GM10266 (cell line): ENCODE data around the gene TM4SF18.

ENCODE experiments used
- DNase-seq: peaks from one replicate; pipeline ENCODE4 v3.0.0; 2012; ENCODE audit errors: extremely low spot score
- TF ChIP-seq, protein P1 (sequence below): IDR thresholded peaks from 2 replicates; pipeline ENCODE4 v1.5.1; 2012; ENCODE audit warnings: mild to moderate bottlenecking, low read depth; ENCODE audit not compliant: control insufficient read depth, insufficient read depth; ENCODE audit errors: missing control alignments

Gene TM4SF18

GRCh38 chr3:149313542-149313941, 19.9 kb downstream of the TM4SF18 start:
- DNase-seq = no peak
- TF ChIP-seq, protein P1, sequence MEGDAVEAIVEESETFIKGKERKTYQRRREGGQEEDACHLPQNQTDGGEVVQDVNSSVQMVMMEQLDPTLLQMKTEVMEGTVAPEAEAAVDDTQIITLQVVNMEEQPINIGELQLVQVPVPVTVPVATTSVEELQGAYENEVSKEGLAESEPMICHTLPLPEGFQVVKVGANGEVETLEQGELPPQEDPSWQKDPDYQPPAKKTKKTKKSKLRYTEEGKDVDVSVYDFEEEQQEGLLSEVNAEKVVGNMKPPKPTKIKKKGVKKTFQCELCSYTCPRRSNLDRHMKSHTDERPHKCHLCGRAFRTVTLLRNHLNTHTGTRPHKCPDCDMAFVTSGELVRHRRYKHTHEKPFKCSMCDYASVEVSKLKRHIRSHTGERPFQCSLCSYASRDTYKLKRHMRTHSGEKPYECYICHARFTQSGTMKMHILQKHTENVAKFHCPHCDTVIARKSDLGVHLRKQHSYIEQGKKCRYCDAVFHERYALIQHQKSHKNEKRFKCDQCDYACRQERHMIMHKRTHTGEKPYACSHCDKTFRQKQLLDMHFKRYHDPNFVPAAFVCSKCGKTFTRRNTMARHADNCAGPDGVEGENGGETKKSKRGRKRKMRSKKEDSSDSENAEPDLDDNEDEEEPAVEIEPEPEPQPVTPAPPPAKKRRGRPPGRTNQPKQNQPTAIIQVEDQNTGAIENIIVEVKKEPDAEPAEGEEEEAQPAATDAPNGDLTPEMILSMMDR = no peak

- TF ChIP-seq, protein P1 = no peak
- DNase-seq = no peak
Measured at GRCh38 chr3:149310796-149311534, 22.5 kb downstream of the TM4SF18 start.

GRCh38 chr3:149307435-149307783, 26.0 kb downstream of the TM4SF18 start:
- no peak for DNase-seq
- TF ChIP-seq, protein P1 = no peak

GRCh38 chr3:149306751-149307434, 26.5 kb downstream of the TM4SF18 start:
- TF ChIP-seq, protein P1 = no peak
- DNase-seq = no peak

DNA sequence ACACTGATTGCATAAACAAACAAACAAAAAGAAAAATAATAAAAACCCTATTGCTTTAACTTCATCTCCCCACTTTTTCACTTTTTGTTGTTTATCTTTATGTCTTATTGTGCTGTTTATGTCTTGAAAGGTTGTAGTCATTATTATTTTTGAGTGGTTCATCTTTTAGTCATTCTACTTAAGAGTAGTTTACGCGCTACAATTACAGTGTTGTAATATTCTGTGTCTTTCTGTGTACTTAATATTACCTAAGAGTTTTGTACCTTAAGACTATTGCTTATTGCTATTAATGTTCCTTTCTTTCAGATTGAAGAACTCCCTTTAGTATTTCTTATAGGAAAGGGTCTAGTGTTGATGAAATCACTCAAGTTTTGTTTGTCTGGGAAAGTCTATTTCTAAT, 28.1 kb downstream of the TM4SF18 start:
- DNase-seq = no peak
- TF ChIP-seq, protein P1 = no peak

- TF ChIP-seq, protein P1 = no peak
- no peak for DNase-seq
Measured at GRCh38 chr3:149299938-149300801, 33.3 kb downstream of the TM4SF18 start.
